ENCODE data around the gene CBLB.
"Not testable (repeated sequence)": the region's sequence is repeated elsewhere in the genome, so short reads cannot be mapped to it uniquely, and the experiment has no call there.

Gene CBLB

GRCh38 chr3:105781871-105782270 lies 86.9 kb downstream of the CBLB start:
- DNase-seq: no peak

DNA sequence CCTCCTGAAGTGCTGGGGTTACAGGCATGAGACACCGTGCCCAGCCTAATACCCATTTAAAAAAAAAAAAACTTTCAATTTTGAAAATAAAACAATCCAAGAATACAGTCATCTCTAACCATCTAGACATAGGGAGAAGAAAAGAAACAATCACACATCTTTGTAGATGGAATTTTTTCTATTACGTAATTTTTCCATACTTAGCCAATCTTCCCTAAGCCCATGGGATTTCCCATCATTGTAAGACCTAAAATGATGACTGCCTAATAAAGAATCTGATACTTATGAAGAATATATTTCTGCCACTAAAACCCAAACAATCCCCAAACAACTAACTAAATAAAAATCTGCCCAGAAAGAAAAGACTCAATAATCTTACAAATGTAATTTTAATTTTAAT lies 88.7 kb downstream of the CBLB start:
- DNase-seq: no peak

DNA sequence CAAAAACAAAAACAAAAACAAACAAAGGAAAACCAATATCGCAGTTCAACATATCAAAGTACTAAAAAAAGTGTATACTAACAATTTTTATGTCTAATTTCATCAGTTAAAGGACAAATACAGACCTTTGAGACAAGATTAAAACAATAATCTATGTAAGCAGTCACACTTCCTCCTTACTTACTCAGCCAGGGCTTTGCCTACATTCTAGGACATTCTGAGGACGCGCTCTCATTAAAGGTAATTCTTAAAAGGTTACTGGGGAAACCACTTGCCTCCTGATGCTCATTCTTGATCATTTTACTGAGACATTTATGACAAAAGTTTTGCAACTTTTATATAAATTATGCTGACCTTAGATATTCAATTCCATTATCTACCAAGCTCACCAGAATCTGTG lies 93.4 kb downstream of the CBLB start:
- DNase-seq: no peak

GRCh38 chr3:105774444-105775180 lies 94.2 kb downstream of the CBLB start:
- DNase-seq: no peak

DNA sequence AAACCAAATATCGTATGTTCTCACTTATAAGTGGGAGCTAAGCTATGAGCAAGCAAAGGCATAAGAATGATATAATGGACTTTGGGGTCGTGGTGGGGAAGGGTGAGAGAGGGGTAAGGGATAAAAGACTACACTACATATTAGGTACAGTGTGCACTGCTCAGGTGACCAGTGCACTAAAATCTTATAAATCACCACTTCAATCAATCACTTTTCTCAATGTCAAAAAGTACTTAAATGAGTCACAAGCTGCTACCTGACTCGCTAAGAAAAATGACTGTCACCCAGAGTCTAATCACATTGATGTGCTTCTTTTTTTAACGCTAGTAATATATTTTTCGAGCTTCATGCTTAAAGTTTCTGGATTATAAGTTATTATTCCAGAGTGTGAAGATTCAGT lies 95.5 kb downstream of the CBLB start:
- no peak for DNase-seq

GRCh38 chr3:105772635-105773034 lies 96.2 kb downstream of the CBLB start:
- no peak for DNase-seq

GRCh38 chr3:105771392-105771791 lies 97.4 kb downstream of the CBLB start:
- DNase-seq: no peak

DNA sequence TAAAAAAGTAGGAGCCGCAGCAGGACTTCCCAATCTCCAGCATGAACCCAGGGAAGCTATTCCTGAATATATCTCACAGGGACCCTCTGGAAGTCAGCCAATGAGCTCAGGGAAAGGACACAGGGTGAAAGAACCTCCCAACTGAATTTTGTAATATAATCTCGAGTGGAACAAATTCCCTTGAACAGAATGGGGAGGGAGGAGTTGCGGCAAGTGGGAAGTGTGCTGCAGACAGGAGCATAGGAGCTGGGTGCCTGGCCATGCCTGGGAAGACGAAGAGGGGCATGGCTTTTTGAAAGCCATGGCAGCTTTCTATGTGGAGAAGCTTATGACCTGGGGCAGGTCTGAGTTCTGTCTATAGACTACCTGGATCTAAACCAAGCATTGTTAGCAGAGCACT lies 98.4 kb downstream of the CBLB start:
- no peak for DNase-seq

- no peak for DNase-seq
Observed at GRCh38 chr3:105767776-105768175, 101.0 kb downstream of the CBLB start.

GRCh38 chr3:105767216-105767615 lies 101.6 kb downstream of the CBLB start:
- no peak for DNase-seq

DNA sequence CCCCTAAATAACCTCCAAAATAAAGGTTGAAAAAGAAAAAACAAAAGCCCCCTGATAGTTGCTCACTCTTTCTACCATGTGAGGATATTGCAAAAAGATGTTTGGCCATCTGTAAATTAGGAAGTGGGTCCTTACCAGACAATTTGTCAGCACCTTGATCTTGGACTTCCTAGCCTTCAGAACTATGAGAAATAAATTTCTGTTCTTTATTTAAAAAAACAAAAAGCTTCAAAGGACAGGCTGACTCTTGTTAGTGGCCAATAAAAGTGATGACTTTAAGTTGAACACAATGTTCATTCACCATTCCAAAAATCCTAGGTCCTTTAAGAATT lies 103.5 kb downstream of the CBLB start:
- DNase-seq: no peak

DNA sequence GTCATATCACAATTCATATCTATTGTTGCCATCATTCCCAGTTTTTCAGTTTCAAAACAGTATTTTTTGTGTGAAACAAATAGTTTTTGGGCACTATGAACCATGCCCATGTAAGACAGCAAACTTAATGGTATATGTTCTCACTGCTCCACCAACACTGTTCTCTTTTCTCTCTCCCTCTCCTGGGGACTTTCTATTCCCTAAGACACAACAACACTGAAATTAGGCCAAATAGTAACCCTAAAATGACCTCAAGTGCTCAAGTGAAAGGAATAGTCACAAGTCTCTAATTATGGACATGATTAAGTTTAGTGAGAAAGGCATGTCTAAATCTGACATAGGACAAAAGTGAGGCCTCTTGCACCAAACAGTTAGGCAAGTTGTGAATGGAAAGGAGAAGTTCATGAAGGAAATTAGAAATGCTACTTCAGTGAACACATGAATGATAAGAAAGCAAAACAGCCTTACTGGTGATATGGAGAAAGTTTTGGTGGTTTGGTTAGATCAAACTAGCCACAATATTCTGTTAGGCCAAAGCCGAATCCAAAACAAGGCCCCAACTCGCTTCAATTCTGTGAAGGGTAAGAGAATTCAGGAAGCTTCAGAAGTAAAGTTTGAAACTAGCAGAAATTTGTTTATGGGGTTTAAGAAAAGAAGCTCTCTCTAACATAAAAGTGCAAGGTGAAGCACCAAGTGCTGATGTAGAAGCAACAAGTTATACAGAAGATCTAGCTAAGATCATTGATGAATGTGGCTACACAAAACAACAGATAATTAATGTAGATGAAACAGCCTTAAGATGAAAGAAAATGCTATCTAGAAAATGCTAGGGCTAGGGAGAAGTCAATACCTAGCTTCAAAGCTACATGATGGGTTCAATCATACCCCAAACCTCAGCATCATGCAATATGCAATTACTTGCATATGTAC lies 104.2 kb downstream of the CBLB start:
- no peak for DNase-seq

DNA sequence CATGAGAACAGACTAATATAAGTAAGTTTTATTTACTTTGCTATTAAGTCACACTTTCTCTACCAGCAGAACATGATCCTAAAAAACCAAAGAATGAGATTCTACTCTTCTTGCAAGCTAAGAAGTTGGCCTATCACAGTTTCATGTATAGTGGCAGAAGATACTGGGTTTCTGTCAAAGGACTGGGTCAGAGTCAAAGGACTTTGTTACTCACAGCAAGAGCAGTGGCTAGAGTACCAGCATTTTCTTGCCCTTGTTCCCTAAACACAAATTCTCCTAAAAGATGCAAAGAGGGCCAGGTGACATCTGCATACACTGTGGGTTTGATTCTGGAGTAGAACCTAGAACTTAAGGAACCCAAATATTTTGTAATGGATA lies 105.2 kb downstream of the CBLB start:
- DNase-seq: no peak

DNA sequence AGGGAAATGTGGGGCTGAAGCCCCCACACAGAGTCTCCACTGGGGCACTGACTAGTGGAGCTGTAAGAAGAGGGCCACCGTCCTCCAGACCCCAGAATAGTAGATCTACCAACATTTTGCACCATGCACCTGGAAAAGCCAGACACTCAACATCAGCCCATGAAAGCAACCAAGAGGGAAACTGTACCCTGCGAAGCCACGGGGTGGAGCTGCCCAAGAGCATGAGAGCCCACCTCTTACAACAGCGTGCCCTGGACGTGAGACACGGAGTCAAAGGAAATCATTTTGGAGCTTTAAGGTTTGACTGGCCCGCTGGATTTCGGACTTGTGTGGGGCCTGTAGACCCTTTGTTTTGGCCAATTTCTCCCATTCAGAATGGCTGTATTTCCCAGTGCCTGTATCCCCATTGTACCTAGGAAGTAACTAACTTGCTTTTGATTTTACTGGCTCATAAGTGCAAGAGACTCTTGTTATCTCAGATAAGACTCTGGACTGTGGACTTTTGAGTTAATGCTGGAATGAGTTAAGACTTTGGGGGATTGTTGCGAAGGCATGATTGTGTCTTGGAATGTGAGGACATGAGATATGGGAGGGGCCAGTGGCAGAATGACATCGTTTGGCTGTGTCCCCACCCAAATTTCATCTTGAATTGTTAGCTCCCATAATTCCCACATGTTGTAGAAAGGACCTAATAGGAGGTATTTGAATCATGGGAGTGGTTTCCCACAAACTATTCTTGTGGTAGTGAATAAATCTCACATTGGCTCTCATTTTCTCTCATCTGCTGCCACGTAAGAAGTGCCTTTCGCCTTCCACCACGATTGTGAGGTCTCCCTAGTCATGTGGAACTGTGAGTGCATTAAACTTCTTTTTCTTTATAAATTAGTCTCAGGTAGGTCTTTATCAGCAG lies 105.8 kb downstream of the CBLB start:
- no peak for DNase-seq

DNA sequence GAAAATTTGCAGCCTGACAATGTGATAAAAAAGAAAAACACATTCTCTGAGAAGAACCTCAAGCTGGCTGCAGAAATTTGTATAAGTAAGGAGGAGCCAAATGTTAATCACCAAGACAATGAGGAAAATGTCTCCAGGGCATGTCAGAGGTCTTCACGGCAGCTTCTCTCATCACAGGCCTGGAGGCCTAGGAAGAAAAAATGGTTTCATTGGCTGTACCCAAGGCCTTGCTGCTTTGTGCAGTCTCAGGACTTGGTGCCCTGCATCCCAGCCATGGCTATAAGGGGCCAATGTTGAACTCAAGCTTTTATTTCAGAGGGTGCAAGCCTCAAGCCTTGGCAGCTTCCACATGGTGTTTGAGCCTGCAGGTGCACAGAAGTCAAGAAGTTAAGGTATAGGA lies 106.6 kb downstream of the CBLB start:
- DNase-seq: not testable (repeated sequence)

- no peak for DNase-seq
Observed at GRCh38 chr3:105759442-105760078, 109.3 kb downstream of the CBLB start.

GRCh38 chr3:105758451-105758850 lies 110.4 kb downstream of the CBLB start:
- no peak for DNase-seq

- DNase-seq: no peak
Observed at GRCh38 chr3:105755121-105755886, 113.5 kb downstream of the CBLB start.

GRCh38 chr3:105752791-105753415 lies 115.9 kb downstream of the CBLB start:
- peak; percentile 57 for DNase-seq

DNA sequence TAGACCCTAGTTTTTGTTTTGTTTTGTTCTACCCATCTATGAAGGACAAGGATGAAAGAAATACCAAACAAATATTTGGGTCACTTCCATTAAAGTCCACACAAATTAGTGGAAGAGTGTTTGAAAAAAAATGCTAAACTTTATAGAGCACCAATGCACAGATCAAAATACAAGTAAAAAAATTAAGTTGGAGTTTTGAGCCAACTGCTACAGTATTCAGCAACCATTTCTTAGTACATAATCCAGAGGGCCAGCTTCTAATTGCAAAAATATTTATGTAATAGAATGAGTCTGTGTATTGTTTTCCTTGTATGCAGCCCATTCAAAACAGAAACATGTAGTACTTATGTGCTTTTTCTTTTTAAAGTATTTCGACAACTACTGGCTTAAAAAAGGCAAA lies 121.1 kb downstream of the CBLB start:
- no peak for DNase-seq

DNA sequence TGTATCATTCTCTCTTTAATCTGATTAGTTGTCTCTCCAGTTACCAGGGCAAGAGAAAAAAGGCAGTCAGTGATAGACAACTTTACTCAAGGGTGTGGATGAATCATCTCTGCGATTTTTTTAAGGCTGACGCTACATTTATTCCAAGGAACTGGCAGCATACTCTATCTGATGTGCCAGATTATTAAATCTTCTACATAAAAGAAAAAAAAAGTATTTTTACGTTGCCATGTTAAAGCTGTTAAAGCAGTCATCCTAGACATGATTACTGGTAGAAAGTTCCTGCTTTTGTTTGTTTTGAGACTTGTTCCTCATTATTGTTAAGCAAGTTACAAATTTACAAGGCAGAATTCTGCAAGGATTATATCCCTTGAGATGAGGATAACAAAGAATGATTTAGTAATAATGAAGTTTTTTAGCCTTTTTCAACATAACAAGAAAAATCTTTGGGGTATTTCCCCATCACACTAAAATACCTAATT lies 121.7 kb downstream of the CBLB start:
- DNase-seq: no peak
